Mesendoderm (in vitro differentiated cells): Measurements from ENCODE around the gene CALN1.
"Not testable (repeated sequence)": the region's sequence is repeated elsewhere in the genome, so short reads cannot be mapped to it uniquely, and the experiment has no call there.

Experiments used
- DNase-seq: peaks from one replicate; pipeline ENCODE4 v3.0.0; 2013
- H2AK5ac ChIP-seq: 2 replicates; pipeline ENCODE4 v1.6.1; 2013; ENCODE audit warnings: low read length, inconsistent platforms
- H2BK120ac ChIP-seq: 2 replicates; pipeline ENCODE4 v1.6.1; 2013; ENCODE audit warnings: low read depth, mild to moderate bottlenecking, low read length, moderate library complexity, mixed read lengths
- H2BK15ac ChIP-seq: replicated peaks from 2 replicates; pipeline ENCODE4 v1.6.1; 2013; ENCODE audit warnings: low read depth, mild to moderate bottlenecking, moderate library complexity
- H2BK5ac ChIP-seq: 2 replicates; pipeline ENCODE4 v1.6.1; 2013; ENCODE audit warnings: low read length, inconsistent platforms
- H3K18ac ChIP-seq: 2 replicates; pipeline ENCODE4 v1.6.1; 2013; ENCODE audit warnings: mild to moderate bottlenecking, low read length, mixed read lengths
- H3K23ac ChIP-seq: one replicate; pipeline ENCODE4 v1.6.1; 2013; ENCODE audit warnings: low read length
- H3K27ac ChIP-seq: 2 replicates; pipeline ENCODE4 v1.5.1; 2013; ENCODE audit warnings: low read depth, mild to moderate bottlenecking, inconsistent platforms, low read length, moderate library complexity
- H3K27me3 ChIP-seq: 2 replicates; pipeline ENCODE4 v1.6.1; 2013; ENCODE audit warnings: low read length, control low read depth, mild to moderate bottlenecking, inconsistent platforms; ENCODE audit not compliant: insufficient read depth, poor library complexity
- H3K36me3 ChIP-seq: 2 replicates; pipeline ENCODE4 v1.6.1; 2013; ENCODE audit warnings: low read length, inconsistent platforms; ENCODE audit not compliant: control insufficient read depth, insufficient read depth
- H3K4ac ChIP-seq: one replicate; pipeline ENCODE4 v1.6.1; 2013; ENCODE audit warnings: low read depth, mild to moderate bottlenecking, low read length, moderate library complexity
- H3K4me1 ChIP-seq: 2 replicates; pipeline ENCODE4 v1.6.1; 2013; ENCODE audit warnings: low read depth, low read length, inconsistent platforms; ENCODE audit not compliant: control insufficient read depth
- H3K4me2 ChIP-seq: 2 replicates; pipeline ENCODE4 v1.6.1; 2013; ENCODE audit warnings: low read length
- H3K4me3 ChIP-seq: 2 replicates; pipeline ENCODE4 v1.5.1; 2013; ENCODE audit warnings: mild to moderate bottlenecking, low read length
- H3K56ac ChIP-seq: one replicate; pipeline ENCODE4 v1.6.1; 2013; ENCODE audit warnings: low read length
- H3K79me1 ChIP-seq: 2 replicates; pipeline ENCODE4 v1.6.1; 2013; ENCODE audit warnings: low read length, inconsistent platforms
- H3K79me2 ChIP-seq: 2 replicates; pipeline ENCODE4 v1.6.1; 2013; ENCODE audit warnings: mild to moderate bottlenecking, low read length; ENCODE audit not compliant: control insufficient read depth, insufficient read depth
- H3K9ac ChIP-seq: 2 replicates; pipeline ENCODE4 v1.6.1; 2013; ENCODE audit warnings: low read length, inconsistent platforms
- H4K5ac ChIP-seq: one replicate; pipeline ENCODE4 v1.6.1; 2013; ENCODE audit warnings: low read length
- H4K8ac ChIP-seq: one replicate; pipeline ENCODE4 v1.6.1; 2013; ENCODE audit warnings: low read depth, mild to moderate bottlenecking, control low read depth, low read length, moderate library complexity
- WGBS: extraction: QIAGEN DNeasy Blood & Tissue Kit; methylation state at CpG from one replicate; pipeline ENCODE4 v1.1.7; 2013; ENCODE audit warnings: low lambda C conversion rate, missing lambda C conversion rate; ENCODE audit not compliant: insufficient coverage; ENCODE audit errors: extremely low coverage; 5-methylcytosine and 5-hydroxymethylcytosine counted together

The CALN1 gene

DNA sequence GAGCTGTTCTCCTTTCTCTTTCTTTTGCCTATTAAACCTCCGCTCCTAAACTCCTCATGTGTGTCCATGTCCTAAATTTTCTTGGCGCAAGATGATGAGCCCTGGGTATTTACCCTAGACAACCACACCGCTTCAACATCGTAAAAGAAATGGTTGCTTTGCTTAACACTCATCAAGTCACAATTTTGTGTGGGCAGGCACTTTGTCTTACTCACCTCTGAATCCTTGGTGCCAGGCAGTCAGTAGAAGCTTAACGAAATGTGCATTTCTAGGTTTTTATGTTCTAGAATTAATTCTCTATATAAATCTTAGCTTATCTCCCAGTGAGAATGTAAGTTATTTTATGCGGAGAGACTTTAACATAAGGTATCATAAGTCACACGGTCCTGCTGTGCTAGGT is 478.7 kb downstream of the CALN1 start:
- Histone ChIP-seq H3K4me1 (no peaks in the 10 kb centered on the region), H2AK5ac (no peak overlapping the region)

DNA sequence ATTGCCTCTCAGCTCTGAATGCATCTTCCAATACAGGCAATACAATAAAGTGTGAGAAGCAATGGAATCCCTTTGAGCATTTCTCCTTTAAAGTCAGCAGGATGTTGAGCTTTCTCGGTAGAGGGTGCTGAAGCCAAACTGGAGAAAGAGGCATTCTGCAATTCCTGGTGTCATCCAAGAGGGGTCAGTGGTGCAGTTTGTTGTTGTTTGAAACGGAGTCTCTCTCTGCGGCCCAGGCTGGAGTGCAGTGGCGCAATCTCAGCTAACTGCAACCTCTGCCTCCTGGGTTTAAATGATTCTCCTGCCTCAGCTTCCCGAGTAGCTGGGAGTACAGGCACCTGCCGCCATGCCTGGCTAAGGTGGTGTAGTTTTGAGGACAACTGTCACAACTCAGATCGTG is 486.5 kb downstream of the CALN1 start:
- no peaks in the 10 kb centered on the region for H3K4me1 ChIP-seq
- no peaks in the 10 kb centered on the region for H3K36me3 ChIP-seq
- no peak overlapping the region for H2BK15ac ChIP-seq
- no peak overlapping the region for H3K4me2 ChIP-seq
- no peak overlapping the region for H2BK5ac ChIP-seq
- H4K8ac ChIP-seq: no peak overlapping the region
- DNase-seq: peak; percentile 88
- no peak overlapping the region for H3K9ac ChIP-seq
- H3K23ac ChIP-seq: no peak overlapping the region
- no peaks in the 10 kb centered on the region for H3K79me1 ChIP-seq
- H2AK5ac ChIP-seq: no peak overlapping the region
- no peaks in the 10 kb centered on the region for H3K79me2 ChIP-seq
- no CpG with 5 or more reads among the region's 7 CpGs for WGBS
- H3K4ac ChIP-seq: no peak overlapping the region
- H2BK120ac ChIP-seq: no peak overlapping the region
- H3K27ac ChIP-seq: no peak overlapping the region
- H3K18ac ChIP-seq: no peak overlapping the region
- no peak overlapping the region for H3K4me3 ChIP-seq
- no peak overlapping the region for H3K56ac ChIP-seq
- H4K5ac ChIP-seq: no peak overlapping the region
- H3K27me3 ChIP-seq: no peaks in the 10 kb centered on the region

More for the DNA sequence above, 478.7 kb downstream of the CALN1 start:
- H3K9ac ChIP-seq: no peak overlapping the region
- no peaks in the 10 kb centered on the region for H3K27me3 ChIP-seq
- no peak overlapping the region for H3K18ac ChIP-seq
- H3K4me2 ChIP-seq: no peak overlapping the region
- no peak for DNase-seq
- H3K36me3 ChIP-seq: no peaks in the 10 kb centered on the region
- H2BK5ac ChIP-seq: no peak overlapping the region
- H3K23ac ChIP-seq: no peak overlapping the region
- H3K4me3 ChIP-seq: no peak overlapping the region
- no CpG with 5 or more reads among the region's 7 CpGs for WGBS
- H3K79me2 ChIP-seq: no peaks in the 10 kb centered on the region
- H3K4ac ChIP-seq: no peak overlapping the region
- no peak overlapping the region for H4K5ac ChIP-seq
- no peak overlapping the region for H3K56ac ChIP-seq
- H3K27ac ChIP-seq: no peak overlapping the region
- H2BK120ac ChIP-seq: no peak overlapping the region
- no peak overlapping the region for H4K8ac ChIP-seq
- no peaks in the 10 kb centered on the region for H3K79me1 ChIP-seq
- no peak overlapping the region for H2BK15ac ChIP-seq

DNA sequence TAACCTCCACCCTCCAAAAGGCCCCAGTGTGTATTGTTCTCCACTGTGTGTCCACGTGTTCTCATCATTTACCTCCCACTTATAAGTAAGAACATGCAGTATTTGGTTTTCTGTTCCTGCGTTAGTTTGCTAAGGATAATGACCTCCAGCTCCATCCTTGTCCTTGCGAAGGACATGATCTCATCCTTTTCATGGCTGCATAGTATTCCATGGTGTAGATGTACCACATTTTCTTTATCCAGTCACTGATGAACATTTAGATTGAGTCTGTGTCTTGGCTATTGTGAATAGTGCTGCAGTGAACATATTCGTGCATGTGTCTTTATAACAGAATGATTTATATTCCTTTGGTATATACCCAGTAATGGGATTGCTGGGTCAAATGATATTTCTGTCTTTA is 497.9 kb downstream of the CALN1 start:
- H3K18ac ChIP-seq, H3K4me3 ChIP-seq, H3K79me2 ChIP-seq, H3K56ac ChIP-seq, H2AK5ac ChIP-seq, DNase-seq, H4K5ac ChIP-seq, H3K79me1 ChIP-seq, H3K4me2 ChIP-seq, H3K4me1 ChIP-seq, H3K27ac ChIP-seq, H2BK120ac ChIP-seq, H3K36me3 ChIP-seq, H3K23ac ChIP-seq, H2BK5ac ChIP-seq, H4K8ac ChIP-seq, H2BK15ac ChIP-seq, H3K4ac ChIP-seq, H3K9ac ChIP-seq, H3K27me3 ChIP-seq: not testable (repeated sequence)
- no CpG with 5 or more reads among the region's 4 CpGs for WGBS

- Histone ChIP-seq H3K4ac (no peak overlapping the region), H4K8ac (no peak overlapping the region), H3K27ac (no peak overlapping the region), H3K36me3 (no peaks in the 10 kb centered on the region), H2BK5ac (no peak overlapping the region), H3K9ac (no peak overlapping the region), H3K4me3 (no peak overlapping the region), H3K27me3 (no peaks in the 10 kb centered on the region), H3K79me1 (no peaks in the 10 kb centered on the region), H2BK15ac (no peak overlapping the region), H3K23ac (no peak overlapping the region), H3K4me1 (no peaks in the 10 kb centered on the region), H3K4me2 (no peak overlapping the region), H3K79me2 (no peaks in the 10 kb centered on the region), H3K18ac (no peak overlapping the region), H2BK120ac (no peak overlapping the region), H4K5ac (no peak overlapping the region), H2AK5ac (no peak overlapping the region), H3K56ac (no peak overlapping the region)
- WGBS: no CpG with 5 or more reads among the region's 4 CpGs
- no peak for DNase-seq
These were observed 499.7 kb downstream of the CALN1 start for GRCh38 chr7:71912476-71912875.

GRCh38 chr7:71911051-71911450 is 501.1 kb downstream of the CALN1 start:
- H3K27ac ChIP-seq: no peak overlapping the region
- no peak overlapping the region for H2BK120ac ChIP-seq
- no peak overlapping the region for H3K23ac ChIP-seq
- H2BK5ac ChIP-seq: no peak overlapping the region
- no peaks in the 10 kb centered on the region for H3K27me3 ChIP-seq
- H2AK5ac ChIP-seq: no peak overlapping the region
- no peaks in the 10 kb centered on the region for H3K4me1 ChIP-seq
- no peak overlapping the region for H3K18ac ChIP-seq
- WGBS: no CpG with 5 or more reads among the region's 5 CpGs
- H3K4me2 ChIP-seq: no peak overlapping the region
- H4K8ac ChIP-seq: no peak overlapping the region
- H2BK15ac ChIP-seq: no peak overlapping the region
- H4K5ac ChIP-seq: peak overlapping the region; percentile 23
- H3K79me2 ChIP-seq: no peaks in the 10 kb centered on the region
- H3K36me3 ChIP-seq: no peaks in the 10 kb centered on the region
- H3K4me3 ChIP-seq: no peak overlapping the region
- no peak overlapping the region for H3K56ac ChIP-seq
- DNase-seq: no peak
- H3K9ac ChIP-seq: no peak overlapping the region
- no peak overlapping the region for H3K4ac ChIP-seq
- H3K79me1 ChIP-seq: no peaks in the 10 kb centered on the region

DNA sequence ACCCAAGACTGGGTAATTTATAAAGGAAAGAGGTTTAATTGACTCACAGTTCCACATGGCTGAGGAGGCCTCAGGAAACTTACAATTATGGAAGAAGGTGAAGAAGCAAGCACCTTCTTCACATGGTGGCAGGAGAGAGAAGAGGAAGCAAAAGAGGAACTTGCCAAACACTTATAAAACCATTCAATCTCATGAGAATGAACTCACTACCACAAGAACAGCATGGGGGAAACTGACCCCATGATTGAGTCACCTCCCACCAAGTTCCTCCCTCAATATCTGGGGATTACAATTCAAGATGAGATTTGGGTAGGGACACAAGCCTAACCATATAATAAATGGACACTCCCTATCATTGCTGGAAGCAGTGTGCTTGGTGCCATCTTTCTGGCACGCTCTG is 506.3 kb downstream of the CALN1 start:
- DNase-seq: no peak
- Histone ChIP-seq H3K27ac (no peak overlapping the region), H4K5ac (no peak overlapping the region), H3K56ac (no peak overlapping the region), H3K4me3 (no peak overlapping the region), H4K8ac (no peak overlapping the region), H2BK15ac (no peak overlapping the region), H3K23ac (no peak overlapping the region), H3K36me3 (no peaks in the 10 kb centered on the region), H3K4me2 (no peak overlapping the region), H3K79me2 (no peaks in the 10 kb centered on the region), H3K9ac (no peak overlapping the region), H3K4ac (no peak overlapping the region), H3K79me1 (no peaks in the 10 kb centered on the region), H2AK5ac (no peak overlapping the region), H3K18ac (no peak overlapping the region), H2BK5ac (no peak overlapping the region), H2BK120ac (no peak overlapping the region), H3K4me1 (no peaks in the 10 kb centered on the region), H3K27me3 (no peaks in the 10 kb centered on the region)
- no CpG with 5 or more reads among the region's 1 CpG for WGBS
